ENCODE measurements around the gene PPARG. TPM values are rescaled to one million over a fixed set of nuclear protein-coding genes. Genes with fewer than 3 reads are reported as not detected.

The PPARG gene
- total RNA-seq, 1 donor from 2014 or later, result 4.4 TPM

DNA sequence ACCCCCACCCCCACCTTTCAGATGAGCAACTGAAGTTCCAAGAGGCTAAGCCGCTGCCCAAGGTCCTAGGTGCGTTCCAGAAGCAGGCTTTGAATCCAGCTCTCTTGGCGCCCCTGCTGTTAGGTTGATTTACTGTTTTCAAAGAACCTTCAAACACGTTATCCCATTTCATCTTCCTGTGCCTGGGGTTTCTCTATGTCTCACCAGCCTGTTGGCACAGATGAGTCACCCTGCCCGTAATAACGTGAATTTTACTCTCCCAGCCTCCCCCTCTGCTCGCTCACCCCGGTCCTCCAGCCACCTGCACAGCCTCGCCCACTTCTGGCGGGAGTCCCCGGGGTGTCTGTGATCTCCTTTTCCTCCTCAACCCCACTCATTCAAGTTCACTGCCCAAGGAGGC lies 182.4 kb downstream of the PPARG start:
- Mint-ChIP-seq H3K27ac (ENCODE audit: unreplicated experiment) (no peak overlapping the region), H3K4me3 (ENCODE audit: unreplicated experiment) (no peak overlapping the region), H3K36me3 (ENCODE audit: unreplicated experiment) (no peaks in the 10 kb centered on the region), H3K27me3 (ENCODE audit: unreplicated experiment) (no peaks in the 10 kb centered on the region), H3K9me3 (ENCODE audit: unreplicated experiment) (no peaks in the 10 kb centered on the region), H3K4me1 (ENCODE audit: unreplicated experiment) (peaks cover 12% of the 10 kb centered on the region)
- DNase-seq (ENCODE audit: extremely low spot score, unreplicated experiment), result no peak
- TF ChIP-seq, protein P1, sequence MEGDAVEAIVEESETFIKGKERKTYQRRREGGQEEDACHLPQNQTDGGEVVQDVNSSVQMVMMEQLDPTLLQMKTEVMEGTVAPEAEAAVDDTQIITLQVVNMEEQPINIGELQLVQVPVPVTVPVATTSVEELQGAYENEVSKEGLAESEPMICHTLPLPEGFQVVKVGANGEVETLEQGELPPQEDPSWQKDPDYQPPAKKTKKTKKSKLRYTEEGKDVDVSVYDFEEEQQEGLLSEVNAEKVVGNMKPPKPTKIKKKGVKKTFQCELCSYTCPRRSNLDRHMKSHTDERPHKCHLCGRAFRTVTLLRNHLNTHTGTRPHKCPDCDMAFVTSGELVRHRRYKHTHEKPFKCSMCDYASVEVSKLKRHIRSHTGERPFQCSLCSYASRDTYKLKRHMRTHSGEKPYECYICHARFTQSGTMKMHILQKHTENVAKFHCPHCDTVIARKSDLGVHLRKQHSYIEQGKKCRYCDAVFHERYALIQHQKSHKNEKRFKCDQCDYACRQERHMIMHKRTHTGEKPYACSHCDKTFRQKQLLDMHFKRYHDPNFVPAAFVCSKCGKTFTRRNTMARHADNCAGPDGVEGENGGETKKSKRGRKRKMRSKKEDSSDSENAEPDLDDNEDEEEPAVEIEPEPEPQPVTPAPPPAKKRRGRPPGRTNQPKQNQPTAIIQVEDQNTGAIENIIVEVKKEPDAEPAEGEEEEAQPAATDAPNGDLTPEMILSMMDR (IDR thresholded peaks at IDR 0.05), result no peak

DNA sequence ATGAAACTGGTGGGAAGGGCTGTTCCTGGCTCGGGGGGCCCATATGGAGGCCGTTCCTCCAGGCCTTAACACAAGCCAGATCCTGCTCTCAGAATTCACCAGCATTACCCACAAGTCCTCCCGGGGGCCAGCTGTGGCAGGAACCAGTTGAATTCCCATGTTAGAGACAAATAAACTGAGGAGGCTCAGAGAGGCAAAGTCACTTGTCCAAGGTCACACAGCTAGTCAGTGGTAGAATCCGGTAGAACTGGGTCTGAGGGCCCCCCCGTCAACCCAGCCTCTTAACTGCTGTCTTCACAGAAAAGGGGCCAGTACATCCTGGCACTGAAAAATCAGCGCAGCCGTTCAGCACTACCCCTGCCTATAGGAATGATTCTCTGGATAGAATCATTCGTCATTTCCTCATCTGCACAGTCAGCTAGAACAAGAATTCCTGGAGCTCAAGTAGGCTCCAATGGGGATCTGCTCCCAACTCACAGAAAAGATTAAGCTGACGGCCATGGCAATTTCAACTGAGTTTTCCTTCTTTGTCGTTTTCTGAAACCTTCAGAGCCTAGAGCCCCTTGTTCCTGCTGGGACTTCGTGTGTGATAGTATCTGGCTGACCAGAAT lies 183.2 kb downstream of the PPARG start:
- Mint-ChIP-seq H3K9me3 (ENCODE audit: unreplicated experiment) (no peaks in the 10 kb centered on the region), H3K27ac (ENCODE audit: unreplicated experiment) (no peak overlapping the region), H3K4me3 (ENCODE audit: unreplicated experiment) (no peak overlapping the region), H3K27me3 (ENCODE audit: unreplicated experiment) (no peaks in the 10 kb centered on the region), H3K4me1 (ENCODE audit: unreplicated experiment) (peaks cover 20% of the 10 kb centered on the region), H3K36me3 (ENCODE audit: unreplicated experiment) (no peaks in the 10 kb centered on the region)
- TF ChIP-seq, protein P1 (IDR thresholded peaks at IDR 0.05), result no peak
- no peak for DNase-seq (ENCODE audit: extremely low spot score, unreplicated experiment)

DNA sequence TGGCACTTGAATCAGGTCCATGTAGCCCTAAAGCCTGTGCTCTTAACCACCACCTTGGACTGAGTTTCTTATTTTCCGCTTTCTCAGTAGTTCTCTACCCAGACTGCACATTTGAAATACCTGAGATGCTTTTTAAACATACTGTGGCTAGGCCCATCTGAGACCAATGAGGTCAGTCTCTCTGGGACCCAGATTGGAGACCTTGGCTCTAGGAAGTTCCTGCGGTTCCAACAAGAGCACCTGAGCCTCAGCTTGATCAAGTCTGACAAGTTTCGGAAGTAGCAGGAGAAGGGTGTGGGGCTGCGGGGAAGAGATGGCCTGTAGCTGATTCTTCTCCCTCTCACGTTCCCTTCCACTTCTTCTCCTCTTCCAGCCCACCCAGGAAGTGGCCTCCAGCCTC lies 183.9 kb downstream of the PPARG start:
- TF ChIP-seq, protein P1 (IDR thresholded peaks at IDR 0.05), result no peak
- Mint-ChIP-seq H3K9me3 (ENCODE audit: unreplicated experiment) (no peaks in the 10 kb centered on the region), H3K36me3 (ENCODE audit: unreplicated experiment) (no peaks in the 10 kb centered on the region), H3K27me3 (ENCODE audit: unreplicated experiment) (no peaks in the 10 kb centered on the region), H3K27ac (ENCODE audit: unreplicated experiment) (no peak overlapping the region), H3K4me3 (ENCODE audit: unreplicated experiment) (no peak overlapping the region), H3K4me1 (ENCODE audit: unreplicated experiment) (peaks cover 23% of the 10 kb centered on the region)
- no peak for DNase-seq (ENCODE audit: extremely low spot score, unreplicated experiment)

DNA sequence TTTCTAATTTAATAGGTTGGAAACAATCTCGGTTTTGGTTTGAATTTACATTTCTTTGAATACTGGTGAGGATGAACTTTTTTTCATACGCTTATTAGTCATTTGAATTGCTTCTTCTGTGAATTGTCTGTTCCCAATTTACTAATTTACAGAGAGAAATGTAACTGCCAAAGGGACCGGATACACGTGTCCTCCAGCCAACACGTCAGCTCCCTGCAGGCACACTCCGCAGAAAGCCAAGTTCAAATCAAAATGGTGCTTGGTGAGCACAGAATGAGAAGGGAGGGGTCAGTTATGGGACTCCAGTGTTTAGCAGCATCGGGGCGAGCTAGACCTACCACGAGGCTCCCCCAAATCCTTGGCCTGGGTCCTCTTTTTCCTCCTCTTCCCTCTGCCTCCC lies 184.6 kb downstream of the PPARG start:
- no peak for DNase-seq (ENCODE audit: extremely low spot score, unreplicated experiment)
- no peaks in the 10 kb centered on the region for H3K9me3 Mint-ChIP-seq (ENCODE audit: unreplicated experiment)

DNA sequence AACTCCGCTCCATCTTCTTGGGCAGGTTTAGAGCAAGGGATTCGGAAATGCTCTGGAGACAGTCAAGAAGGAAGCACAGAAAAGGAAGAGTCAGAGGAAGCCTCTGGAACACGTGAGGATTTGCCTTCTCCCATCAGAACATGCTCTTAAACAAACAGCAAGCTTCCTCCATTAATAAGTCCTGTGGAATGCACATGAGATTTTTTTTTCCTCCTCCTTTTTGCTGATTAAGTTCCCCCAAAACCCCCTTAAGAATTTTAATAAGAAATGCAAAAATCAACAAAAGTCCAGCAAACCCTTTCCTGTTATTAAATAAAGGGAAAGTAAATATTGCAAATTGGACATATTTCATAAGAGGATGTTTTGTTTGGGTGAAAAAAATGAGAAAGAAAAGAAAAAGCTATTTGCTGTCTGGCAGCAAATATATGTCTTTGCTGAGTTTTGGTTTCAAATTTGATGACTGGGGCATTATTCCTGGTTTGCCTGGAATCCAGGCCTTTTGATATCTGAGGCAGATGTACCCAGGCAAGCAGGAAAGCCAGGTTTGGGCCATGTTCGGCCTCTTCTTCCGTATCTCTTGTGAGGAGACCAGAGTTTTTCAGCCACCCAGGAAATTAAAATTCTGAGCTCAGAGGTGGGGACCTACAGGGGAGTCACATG lies 187.5 kb downstream of the PPARG start:
- Mint-ChIP-seq H3K4me1 (ENCODE audit: unreplicated experiment) (peaks cover 26% of the 10 kb centered on the region), H3K9me3 (ENCODE audit: unreplicated experiment) (no peaks in the 10 kb centered on the region), H3K27ac (ENCODE audit: unreplicated experiment) (peak overlapping the region; percentile 92), H3K4me3 (ENCODE audit: unreplicated experiment) (no peak overlapping the region), H3K36me3 (ENCODE audit: unreplicated experiment) (no peaks in the 10 kb centered on the region), H3K27me3 (ENCODE audit: unreplicated experiment) (no peaks in the 10 kb centered on the region)
- TF ChIP-seq, protein P1 (IDR thresholded peaks at IDR 0.05), result no peak
- no peak for DNase-seq (ENCODE audit: extremely low spot score, unreplicated experiment)

More for the DNA sequence above, 184.6 kb downstream of the PPARG start:
- TF ChIP-seq, protein P1 (IDR thresholded peaks at IDR 0.05), result no peak
- Mint-ChIP-seq H3K27me3 (ENCODE audit: unreplicated experiment) (no peaks in the 10 kb centered on the region), H3K4me3 (ENCODE audit: unreplicated experiment) (no peak overlapping the region), H3K4me1 (ENCODE audit: unreplicated experiment) (peaks cover 23% of the 10 kb centered on the region), H3K27ac (ENCODE audit: unreplicated experiment) (no peak overlapping the region), H3K36me3 (ENCODE audit: unreplicated experiment) (no peaks in the 10 kb centered on the region)

Data from osteocyte (in vitro differentiated cells).